SW 1271 (cell line): ENCODE data around the gene NAA40.

ENCODE experiments used
- DNase-seq, 2 experiments: peaks; one replicate each; lab custom pipeline; 2025; lab: John Stamatoyannopoulos, UW

The NAA40 gene

GRCh38 chr11:63913866-63914830 is 24.7 kb upstream of the NAA40 start:
- DNase-seq: no peak

GRCh38 chr11:63914896-63915691 is 23.7 kb upstream of the NAA40 start:
- no peak for DNase-seq

- no peak for DNase-seq
These were observed 22.6 kb upstream of the NAA40 start for GRCh38 chr11:63915961-63916836.

GRCh38 chr11:63916837-63917691 is 21.7 kb upstream of the NAA40 start, which contains the start of gene RCOR2:
Gene RCOR2, minus strand, starts transcription at chr11:63917164. Its CDS starts 708 bp downstream, at chr11:63916456.
- DNase-seq: peak; percentile 47 to 66

- DNase-seq: no peak
These were observed 20.9 kb upstream of the NAA40 start for GRCh38 chr11:63917692-63918506.

GRCh38 chr11:63918507-63919191 is 20.2 kb upstream of the NAA40 start:
- no peak for DNase-seq

- DNase-seq: no peak
These were observed 19.3 kb upstream of the NAA40 start for GRCh38 chr11:63919267-63920125.

- no peak for DNase-seq
These were observed 18.5 kb upstream of the NAA40 start for GRCh38 chr11:63920126-63920938.

GRCh38 chr11:63920939-63921417 is 17.8 kb upstream of the NAA40 start:
- no peak for DNase-seq

GRCh38 chr11:63922673-63923192 is 16.1 kb upstream of the NAA40 start:
- no peak for DNase-seq

- DNase-seq: no peak
These were observed 15.5 kb upstream of the NAA40 start for GRCh38 chr11:63923319-63923718.

GRCh38 chr11:63929616-63930015 is 9.2 kb upstream of the NAA40 start:
- DNase-seq: no peak

GRCh38 chr11:63931045-63931444 is 7.8 kb upstream of the NAA40 start:
- no peak for DNase-seq

- DNase-seq: no peak
These were observed 6.9 kb upstream of the NAA40 start for GRCh38 chr11:63931876-63932275.

- DNase-seq: no peak
These were observed 5.3 kb upstream of the NAA40 start for GRCh38 chr11:63933459-63933858.

GRCh38 chr11:63937713-63938478 is 906 bp upstream of the NAA40 start:
- peak in 1 of 2 experiments; percentile 44 for DNase-seq
